GM18526 (cell line): ENCODE results near the gene AGPAT2.

Experiments used
- POLR2A ChIP-seq: IDR thresholded peaks from 3 replicates; pipeline ENCODE4 v1.6.1; 2011; ENCODE audit not compliant: insufficient read length; ENCODE audit errors: extremely low read depth

The AGPAT2 gene

DNA sequence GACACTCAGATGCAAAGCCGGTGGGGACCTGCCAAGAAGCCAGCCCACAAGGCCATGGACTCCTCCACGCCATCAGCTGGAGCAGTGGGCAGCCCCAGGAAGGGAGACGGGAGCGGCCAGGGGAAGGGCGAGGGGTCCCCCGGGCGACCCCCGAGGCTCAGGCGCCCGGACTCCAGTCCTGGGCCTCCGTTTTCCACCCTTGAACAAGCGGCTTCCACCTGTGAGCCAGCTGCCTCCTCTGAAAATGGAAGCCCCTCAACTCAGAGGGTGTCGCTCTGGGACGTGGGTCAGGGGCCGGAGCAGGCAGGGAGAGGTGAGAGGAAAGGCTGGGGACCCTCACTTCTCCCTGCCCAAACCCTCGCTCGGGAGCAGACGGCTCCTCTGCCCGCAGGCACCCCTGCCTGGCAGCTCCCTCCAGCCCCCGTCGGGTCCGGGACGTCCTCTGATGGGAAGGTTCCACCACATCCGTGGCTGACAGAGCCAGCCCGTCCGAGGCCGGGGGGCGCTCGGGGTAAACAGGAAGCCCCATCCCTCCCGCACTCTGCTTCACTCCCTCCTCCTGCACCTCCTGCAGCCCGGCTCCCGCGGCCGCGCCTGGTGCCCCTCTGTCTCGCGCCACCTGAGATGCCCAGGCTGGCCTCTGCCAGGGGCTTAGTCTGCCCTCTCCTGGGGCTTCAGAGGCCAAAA is 28.3 kb downstream of the AGPAT2 start:
- no peak for TF ChIP-seq POLR2A

DNA sequence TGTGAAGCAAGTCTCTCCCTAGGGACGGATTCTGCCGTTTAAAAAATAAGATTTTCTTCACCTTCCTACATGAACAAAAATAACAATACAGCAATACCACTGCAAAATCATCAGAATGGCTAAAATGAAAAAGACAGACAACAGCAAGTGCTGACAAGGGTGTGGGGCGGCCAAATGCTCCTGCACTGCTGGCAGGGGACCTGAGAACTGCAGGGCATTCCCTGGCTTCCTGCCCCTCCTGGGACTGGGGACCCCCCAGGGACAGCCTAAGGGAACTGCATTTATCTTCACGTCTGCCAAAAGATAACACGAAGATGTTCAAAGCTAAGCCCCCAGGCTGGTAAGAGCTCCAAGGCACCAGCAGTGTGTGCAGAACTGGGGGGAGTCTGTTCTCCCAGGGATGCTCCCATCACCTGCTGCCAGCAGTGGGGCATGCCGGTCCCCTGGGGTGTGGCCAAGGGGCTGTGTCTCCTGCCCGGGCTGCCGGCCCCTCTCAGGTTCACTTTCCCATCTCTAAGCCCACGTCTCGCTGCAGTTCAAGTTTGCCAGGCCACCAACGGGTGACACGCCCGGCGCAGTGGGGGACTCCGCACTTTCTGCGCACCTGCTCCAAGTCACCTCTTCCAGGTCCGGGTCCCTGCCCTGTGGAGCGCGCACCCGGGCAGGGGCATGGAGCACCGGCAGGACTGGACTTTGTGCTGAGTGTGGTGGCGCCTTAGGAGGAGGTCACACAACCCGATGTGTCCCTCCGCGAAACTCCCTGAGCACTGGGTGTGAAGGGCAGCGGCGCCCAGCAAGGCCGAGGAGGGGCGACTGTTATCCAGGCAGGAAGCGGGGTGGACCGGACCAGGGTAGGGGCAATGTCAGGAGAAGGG is 29.0 kb downstream of the AGPAT2 start:
- TF ChIP-seq POLR2A = no peak

DNA sequence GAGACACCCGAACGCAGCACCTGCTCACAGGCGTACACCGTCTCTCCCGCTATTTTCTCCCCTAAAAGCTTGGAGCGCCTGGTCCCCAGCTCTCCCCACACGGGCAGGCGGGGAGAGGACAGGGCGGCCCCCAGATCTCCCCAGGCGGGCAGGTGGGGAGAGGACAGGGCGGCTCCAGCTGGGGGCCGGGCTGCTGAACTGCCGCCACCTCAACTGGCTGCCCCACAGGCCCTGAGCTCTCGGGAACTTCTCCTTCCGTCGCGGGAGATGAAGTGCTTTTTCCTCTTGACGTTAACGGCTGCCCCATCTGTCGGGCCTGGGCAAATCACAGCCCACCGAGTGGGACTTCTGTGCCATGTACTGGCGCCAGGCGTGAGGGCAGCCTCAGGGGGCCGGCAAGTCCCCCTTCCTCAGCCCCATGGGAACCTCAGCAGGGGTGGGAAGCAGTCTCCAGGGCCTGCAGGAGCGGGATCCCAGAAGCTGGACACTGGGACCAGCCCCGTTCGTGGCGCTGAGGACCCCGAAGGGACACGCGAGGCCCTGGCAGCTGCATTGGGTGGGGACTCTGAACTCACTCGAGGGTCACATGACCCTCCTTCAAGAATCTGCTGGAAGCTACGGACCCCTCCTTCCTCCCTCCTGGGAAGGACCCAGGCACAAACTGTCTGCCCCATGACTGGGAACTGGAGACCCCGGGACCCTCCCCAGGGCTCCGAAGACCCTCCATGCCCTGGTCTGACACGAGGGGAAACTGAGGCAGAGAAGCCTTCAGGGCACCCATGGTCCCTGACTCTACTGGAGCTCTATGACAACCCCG is 30.3 kb downstream of the AGPAT2 start:
- TF ChIP-seq POLR2A = no peak

DNA sequence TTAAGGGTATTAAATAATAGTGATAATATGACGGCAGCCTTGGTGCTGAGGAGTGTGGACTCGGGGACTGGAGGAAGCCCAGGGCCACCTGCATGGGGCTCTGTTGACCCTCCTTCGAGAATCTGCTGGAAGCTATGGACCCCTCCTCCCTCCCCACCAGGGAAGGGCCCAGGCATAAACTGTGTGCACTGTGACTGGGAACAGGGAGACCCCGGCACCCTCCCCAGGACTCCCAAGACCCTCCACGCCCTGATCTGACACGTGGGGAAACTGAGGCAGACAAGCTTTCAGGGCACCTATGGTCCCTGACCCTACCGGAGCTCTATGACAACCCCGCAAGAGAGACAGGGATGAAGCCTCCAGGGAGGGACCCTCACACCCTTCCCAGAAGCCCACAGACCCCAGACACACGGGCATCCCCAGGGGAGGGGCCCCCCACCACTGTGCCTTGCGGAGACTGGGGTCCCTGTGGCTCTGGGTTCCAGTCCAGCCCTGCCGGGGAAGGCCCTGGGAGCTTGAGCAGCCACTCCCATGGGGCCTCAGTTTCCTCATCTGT is 31.0 kb downstream of the AGPAT2 start:
- TF ChIP-seq POLR2A = no peak

DNA sequence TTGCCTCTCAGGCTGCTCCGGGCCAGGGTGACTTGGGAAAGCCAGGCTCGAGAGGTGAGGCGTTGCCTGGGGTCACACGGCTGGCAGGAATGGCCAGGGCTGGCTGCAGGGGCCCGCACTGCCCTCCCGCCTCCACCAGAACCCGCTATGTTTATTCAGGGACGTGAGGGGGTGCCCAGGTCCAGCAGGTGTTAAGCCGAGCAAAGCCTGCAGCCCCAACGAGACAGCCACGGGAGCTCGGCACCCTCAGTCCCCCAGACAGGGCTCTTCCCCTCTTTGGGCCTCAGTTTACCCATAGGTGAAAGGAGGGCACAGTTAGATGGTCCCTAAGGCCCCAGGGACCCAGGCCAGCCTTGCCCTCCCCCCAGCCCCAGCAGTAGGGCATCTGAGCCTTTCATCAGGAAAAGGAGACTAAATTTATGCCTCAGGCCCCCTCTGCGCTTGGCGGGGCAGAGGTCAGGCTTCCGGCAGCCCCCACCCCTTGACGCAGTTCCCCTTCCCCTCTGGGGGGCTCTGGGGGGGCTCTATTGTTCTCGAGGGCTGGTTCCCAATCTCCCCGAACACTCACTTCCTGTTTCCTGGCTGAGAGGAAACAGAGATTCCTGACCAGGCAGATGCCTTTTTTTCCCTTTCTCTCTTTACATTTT is 31.6 kb downstream of the AGPAT2 start:
- no peak for TF ChIP-seq POLR2A

DNA sequence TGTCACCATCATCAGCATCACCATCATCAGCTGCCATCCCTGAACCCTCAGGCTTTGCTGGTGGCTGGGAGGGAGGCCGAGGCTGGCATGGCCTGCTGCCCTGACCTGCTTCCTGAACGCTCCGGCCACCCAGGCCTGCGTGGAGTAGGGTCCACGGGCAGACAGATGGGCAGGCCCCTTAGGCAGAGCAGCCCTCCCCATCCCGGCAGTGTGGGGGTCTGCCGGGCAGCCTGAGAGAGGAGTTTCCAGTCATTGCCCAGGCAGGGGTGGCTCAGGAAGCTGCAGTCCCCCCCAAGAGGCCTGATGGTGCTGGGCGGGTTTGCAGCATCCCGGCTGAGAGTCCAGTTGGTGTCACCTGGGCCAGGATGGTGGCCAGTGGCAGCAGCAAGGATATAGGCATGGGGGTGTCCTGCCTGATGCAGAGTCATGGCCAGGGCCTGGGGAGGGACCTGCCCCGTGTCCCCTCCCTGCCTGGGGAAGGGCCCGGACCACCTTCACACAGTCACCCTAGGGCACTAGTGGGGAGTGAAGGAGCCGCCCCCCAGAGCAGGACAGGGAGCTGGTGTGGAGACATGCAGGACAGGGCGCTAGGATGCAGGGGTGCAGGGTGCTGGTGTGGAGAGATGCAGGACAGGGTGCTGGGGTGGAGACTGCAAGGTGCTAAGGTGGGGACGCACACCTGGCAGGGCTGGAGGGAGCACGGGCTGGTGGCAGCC is 32.3 kb downstream of the AGPAT2 start:
- no peak for TF ChIP-seq POLR2A

DNA sequence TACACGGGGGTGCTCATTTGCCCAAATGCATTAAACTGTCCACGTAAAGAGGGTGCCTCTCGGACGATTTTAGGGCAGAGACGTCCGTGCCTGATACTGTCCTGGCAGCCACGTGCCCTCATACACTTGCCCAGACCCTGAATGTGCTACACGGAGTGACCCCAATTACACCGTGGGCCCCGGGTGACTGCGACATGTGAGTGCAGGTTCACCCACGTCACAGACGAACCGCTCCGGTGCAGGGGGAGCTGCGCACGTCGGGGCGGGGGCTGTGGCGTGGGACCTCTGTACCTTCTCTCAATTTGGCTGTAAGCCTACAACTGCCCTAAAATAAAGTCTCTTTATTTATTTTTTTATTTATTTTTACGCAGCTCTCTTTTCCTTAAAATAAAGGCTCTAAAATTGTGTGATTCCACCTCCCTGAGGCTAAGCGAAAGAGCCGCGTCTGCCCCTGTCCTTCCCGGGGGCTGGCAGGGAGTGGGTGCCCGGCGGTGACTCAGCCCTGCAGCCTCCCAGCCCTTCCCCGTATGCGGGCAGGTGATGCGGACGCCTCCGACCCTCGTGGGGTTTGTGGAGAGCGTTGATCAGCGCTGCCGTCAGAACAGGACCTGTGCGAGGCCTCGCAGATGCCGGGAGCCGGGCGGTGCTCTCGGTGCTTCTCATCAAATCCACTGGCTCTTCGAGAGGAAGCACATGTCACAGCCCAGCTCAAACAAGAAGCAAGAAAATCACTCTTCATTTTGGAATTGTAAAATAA is 33.8 kb downstream of the AGPAT2 start:
- no peak for TF ChIP-seq POLR2A

DNA sequence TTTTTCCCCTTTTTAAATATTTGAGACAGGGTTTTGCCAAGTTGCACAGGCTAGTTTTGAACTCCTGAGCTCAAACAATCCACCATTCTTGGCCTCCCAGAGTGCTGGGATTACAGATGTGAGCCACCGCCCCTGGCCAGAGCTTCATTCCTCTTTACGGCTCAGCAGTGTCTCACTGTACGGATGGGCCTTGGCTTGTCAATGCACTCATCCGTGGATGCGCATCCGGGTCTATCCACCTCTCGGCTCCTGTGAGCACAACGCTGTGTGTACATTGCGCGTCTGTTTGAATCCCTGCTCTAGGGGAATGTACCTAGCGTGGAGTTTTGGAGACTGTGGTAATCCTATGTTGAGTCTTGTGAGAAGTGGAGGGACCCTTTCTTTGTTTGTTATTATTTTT is 35.4 kb downstream of the AGPAT2 start:
- TF ChIP-seq POLR2A = no peak

DNA sequence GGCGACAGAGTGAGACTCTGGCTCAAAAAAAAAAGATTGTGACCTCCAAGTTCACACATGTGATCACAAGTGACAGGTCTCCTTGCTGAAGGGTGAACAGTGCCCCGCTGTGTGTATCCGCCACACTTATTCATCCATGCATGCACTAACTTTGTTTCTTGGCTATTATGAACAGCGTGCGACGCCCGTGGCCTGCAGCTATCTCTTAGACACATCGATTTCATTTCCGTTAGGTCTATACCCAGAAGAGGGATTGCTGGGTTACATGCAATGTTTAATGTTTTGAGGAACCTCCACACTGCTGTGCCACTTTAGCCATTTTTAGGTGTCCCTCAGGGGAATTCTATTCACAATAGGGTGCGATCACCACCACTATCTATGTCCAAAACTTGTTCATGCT is 36.6 kb downstream of the AGPAT2 start:
- TF ChIP-seq POLR2A = no peak

DNA sequence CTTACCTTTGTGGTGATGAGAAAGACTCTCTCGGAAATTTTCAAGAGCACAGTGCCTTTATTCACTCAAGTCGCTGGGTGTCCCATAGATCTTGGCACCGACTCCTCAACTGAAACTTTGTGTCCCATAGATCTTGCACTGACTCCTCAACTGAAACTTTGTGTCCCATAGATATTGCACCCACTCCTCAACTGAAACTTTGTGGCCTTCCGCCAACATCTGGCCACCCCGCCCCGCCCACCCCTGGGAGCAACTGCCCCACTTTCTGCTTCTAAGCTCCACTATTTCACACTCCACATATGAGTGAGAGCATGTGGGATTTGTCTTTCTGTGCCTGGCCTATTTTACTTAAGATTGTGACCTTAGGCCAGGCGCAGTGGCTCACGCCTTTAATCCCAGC is 37.2 kb downstream of the AGPAT2 start:
- TF ChIP-seq POLR2A = no peak

DNA sequence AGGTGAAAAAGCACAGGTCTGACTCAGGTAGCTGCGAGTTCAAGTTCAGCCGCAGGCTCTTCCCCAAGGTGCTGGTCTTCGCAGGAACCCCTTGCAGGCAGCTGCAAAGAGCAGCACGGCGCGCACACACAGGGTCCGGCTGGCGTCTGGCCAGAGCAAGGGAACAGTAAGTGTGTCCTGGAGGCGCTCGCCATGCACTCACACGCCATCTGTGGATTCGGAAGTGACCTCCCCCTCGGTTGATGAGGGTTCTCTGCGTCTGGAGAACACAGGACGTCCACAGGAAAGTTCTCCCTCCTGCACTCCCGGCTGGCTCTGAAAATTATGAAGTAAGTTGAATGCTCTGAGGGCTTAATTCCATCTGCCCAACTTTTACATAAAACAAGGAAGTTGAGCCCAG is 38.5 kb downstream of the AGPAT2 start:
- no peak for TF ChIP-seq POLR2A

DNA sequence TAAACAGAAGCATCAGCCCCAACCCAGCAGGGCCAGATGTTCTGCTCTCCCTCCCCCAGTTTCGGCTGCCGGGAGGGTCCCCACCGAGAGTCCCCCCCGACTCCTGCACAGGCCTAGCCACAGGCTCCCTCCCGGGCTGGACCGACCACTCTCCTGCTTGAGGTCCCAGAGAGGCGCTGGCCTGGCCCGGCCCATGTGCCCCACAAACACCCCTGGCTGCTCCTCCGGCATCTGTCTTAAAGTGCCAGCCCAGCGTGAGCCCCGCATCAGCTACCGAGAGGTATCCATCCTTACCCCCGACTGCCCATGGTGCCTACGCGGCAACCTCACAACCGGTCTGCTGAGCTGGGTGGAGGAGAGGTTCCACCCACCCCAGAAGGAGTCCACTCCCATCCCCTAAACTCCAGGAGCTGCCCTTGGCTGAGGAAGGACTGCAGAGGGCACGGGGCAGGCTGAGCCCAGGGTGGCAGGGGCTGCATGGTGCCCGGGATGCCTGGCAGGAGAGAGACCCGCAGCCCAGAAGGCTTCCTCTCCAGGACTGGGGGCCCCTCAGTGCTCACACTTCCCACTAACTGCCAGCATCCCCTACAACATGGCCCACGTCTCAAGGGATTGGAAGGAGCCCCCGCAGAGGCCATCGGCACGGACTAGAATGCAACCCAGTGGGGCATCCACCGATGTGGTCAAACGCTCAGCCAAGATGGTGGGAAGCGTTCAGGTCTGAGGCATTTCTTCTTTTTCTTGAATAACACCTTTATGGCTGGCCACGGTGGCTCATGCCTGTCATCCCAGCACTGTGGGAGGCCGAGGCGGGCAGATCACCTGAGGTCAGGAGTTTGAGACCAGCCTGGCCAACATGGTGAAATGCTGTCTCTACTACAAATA is 40.2 kb downstream of the AGPAT2 start:
- no peak for TF ChIP-seq POLR2A
